ENCODE data around the gene NELFA. TPM values are rescaled to one million over a fixed set of nuclear protein-coding genes. Genes with fewer than 3 reads are reported as not detected.

Gene NELFA
- total and polyA plus RNA-seq, 12 donors = 8.8 to 19.7 (median 11.1) TPM

DNA sequence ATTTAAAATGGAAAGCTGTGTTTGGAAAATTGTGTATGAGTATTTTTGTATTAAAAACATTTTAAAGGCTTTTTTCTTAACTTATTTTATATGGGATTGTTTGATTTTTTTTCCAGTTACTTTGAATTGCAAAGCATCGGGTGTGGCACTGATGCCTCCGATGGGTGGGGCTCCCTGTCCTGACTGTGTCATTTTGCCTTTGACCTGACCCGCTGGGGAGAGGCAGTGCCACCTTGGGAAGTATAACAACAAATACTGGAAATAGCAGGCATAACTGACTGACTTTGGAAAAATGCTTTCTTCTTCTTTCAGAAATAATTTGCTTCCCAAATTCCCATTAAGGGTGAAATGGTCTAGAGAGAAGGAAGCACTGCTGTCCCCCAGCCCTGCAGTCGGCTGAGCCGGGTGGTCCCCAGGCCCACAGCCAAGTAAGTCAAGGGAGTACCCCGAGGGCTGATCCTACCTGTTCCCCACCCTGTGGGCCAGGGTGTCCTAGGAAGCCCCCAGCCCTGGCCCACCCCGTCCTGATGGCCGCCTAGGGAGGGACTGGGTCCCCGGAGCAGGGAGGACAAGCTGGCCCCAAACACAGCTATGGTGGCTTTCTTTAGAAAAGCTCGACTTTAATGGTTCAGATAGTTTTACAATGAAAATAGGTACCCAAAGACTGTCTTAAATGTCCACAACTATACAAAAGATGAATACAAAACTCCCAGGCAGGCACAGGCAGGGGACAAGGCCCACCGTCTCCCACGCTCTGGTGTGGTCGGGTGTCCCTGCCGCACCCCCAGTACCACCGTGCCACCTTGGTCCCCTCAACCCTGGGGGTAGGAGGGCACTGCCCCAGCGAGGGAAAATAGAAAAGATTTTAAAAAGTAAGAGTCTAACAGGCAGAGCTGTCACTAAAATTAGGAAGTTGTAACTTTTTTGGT lies 26.4 kb downstream of the NELFA start:
- Histone ChIP-seq H3K9me3 (no peaks in the 10 kb centered on the region), H3K27me3 (no peaks in the 10 kb centered on the region), H3K27ac (peak overlapping the region in 1 of 10 donors; percentile 35), H3K4me1 (peaks cover 0 to 16% (median 8%) of the 10 kb centered on the region in 9 donors), H3K36me3 (peaks cover 6 to 100% (median 62%) of the 10 kb centered on the region in 9 donors), H3K4me3 (no peak overlapping the region)
- no peak for ATAC-seq
- 90 to 91% methylated on average over 16 of the region's 16 CpGs for WGBS, 2 donors
- intact Hi-C loops (cut with DNase I) = no loop called here
- TF ChIP-seq, protein P1, sequence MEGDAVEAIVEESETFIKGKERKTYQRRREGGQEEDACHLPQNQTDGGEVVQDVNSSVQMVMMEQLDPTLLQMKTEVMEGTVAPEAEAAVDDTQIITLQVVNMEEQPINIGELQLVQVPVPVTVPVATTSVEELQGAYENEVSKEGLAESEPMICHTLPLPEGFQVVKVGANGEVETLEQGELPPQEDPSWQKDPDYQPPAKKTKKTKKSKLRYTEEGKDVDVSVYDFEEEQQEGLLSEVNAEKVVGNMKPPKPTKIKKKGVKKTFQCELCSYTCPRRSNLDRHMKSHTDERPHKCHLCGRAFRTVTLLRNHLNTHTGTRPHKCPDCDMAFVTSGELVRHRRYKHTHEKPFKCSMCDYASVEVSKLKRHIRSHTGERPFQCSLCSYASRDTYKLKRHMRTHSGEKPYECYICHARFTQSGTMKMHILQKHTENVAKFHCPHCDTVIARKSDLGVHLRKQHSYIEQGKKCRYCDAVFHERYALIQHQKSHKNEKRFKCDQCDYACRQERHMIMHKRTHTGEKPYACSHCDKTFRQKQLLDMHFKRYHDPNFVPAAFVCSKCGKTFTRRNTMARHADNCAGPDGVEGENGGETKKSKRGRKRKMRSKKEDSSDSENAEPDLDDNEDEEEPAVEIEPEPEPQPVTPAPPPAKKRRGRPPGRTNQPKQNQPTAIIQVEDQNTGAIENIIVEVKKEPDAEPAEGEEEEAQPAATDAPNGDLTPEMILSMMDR (IDR thresholded peaks at IDR 0.05) = no peak
- DNase-seq = no peak

DNA sequence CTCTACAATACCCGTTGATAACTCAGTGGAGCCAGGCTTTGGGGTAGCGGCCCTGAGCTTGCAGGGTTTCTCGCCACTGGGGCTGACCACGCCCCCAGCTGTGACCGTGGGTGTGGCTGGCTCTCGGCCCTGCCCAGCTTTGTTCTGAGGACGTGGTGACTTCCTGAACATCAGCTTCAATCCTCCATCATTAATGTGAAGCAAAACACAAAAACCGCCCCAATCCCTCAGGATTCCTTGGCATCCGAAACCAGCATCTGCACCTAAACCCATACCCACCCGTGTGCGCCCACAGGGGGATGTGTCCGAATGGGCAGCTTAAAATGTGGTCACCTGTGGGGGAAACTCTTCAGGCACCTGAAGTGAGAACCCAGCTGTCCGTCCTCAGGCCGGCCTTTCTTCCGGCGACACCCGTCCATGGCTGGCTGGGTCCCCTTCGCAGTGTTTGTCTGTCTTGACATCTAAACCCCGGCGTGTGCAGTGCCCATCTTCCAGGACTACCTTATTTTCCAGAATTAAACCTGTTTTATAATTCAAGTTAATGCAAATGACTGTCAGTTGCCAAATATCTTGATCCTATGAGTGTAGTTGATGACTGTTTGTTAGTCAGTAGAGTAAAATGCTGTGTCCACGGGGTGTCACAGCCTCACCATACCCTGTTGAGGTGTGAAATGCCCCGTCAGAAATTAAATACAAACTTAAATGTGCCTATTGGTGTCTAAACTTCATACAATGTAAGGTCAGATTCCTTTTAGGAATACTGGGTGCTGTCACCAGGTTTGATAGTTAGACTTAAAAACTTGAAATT lies 27.3 kb downstream of the NELFA start:
- intact Hi-C loops (cut with DNase I) = no loop called here
- no peaks in the 10 kb centered on the region for H3K27me3 ChIP-seq
- no peak overlapping the region for H3K4me3 ChIP-seq
- no peaks in the 10 kb centered on the region for H3K9me3 ChIP-seq
- H3K4me1 ChIP-seq = peaks cover 0 to 16% (median 8%) of the 10 kb centered on the region in 9 donors
- TF ChIP-seq, protein P1 (IDR thresholded peaks at IDR 0.05) = no peak
- no peak overlapping the region for H3K27ac ChIP-seq
- peaks cover 6 to 100% (median 63%) of the 10 kb centered on the region in 9 donors for H3K36me3 ChIP-seq
- ATAC-seq (no peak), DNase-seq (no peak)
- WGBS, 2 donors = 84 to 86% methylated on average over 22 of the region's 22 CpGs

DNA sequence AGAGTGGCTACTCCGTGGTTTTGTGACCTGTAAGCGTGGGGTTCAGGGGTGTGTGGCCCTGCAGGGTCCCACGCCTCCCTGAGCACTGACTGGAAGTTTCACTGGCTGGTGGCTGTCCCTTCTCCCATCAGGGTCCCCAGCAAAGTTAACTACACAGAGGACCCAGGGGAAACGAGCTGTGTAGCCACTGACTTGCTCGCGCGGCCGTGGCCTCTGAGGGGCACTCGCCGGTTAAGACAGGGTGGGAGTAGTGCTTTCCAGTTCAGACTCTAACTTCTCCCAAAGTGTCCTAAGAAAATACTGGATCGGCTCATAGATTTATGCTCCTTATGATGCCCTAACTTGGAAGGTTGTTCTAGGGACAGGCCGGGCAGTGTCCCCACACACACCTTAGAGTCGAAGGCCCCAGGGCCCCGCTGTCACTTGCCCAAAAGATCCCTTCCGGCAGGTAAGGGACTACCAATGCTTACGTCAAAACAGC lies 28.2 kb downstream of the NELFA start:
- 94 to 96% methylated on average over 16 of the region's 16 CpGs for WGBS, 2 donors
- peaks cover 0 to 16% (median 8%) of the 10 kb centered on the region in 9 donors for H3K4me1 ChIP-seq
- H3K36me3 ChIP-seq = peaks cover 6 to 100% (median 68%) of the 10 kb centered on the region in 9 donors
- TF ChIP-seq, protein P1 (IDR thresholded peaks at IDR 0.05) = no peak
- ATAC-seq (no peak), DNase-seq (no peak)
- no peak overlapping the region for H3K4me3 ChIP-seq
- intact Hi-C loops (cut with DNase I) = no loop called here
- H3K9me3 ChIP-seq = no peaks in the 10 kb centered on the region
- no peak overlapping the region for H3K27ac ChIP-seq
- H3K27me3 ChIP-seq = no peaks in the 10 kb centered on the region
